ENCODE data around the gene NDUFA7.
"Not testable (repeated sequence)": the region's sequence is repeated elsewhere in the genome, so short reads cannot be mapped to it uniquely, and the experiment has no call there.

The NDUFA7 gene

DNA sequence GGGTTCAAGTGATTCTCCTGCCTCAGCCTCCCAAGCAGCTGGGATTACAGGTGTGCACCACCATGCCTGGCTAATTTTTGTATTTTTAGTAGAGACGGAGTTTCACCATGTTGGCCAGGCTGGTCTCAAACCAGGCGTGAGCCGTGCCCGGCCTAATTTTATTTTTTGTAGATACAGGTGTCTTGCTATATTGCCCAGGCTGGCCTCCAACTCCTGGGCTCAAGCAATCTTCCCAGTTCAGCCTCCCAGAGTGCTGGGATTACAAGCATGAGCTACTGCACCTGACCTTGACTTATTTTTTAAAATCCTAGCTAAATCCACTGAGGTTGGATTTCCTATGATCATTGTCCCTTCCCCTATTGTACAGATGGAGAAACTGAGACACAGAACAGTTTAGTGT, 20.3 kb upstream of the NDUFA7 start:
- not testable (repeated sequence) for DNase-seq

DNA sequence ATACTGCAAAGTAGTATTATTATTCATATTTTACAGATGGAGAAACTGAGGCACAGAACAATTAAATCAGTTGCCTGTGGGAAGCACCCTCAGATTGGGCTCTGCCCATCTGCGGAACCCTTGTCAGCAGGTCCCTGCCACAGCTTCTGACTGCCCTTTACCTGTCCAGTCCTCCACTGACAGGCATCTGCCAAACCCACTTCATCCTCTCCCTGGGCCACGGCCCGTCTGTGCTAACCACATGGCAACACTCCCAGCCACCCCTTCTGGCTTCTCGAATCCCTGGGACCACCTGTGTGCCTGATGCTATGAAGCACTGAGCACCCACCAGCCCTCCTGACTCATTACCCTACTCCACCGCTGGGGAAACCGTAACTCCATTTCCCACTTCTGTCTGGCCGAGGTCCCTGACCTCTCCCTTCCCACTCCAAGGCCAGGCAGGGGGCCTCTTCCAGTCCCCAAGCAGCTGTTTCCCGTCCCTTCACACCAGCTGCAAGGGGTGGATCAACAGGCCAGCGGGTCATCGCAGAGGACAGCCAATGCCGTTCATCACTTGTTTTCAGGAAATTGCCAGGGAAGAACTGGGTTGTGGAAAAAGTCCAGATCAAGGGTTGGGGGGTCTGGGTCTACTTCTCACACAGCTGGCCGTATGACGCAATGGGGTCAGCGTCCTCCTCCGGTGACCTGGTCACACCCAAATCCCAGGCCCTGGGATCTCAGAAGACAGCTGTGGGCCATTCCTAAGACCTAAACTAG, 19.3 kb upstream of the NDUFA7 start:
- no peak for DNase-seq

DNA sequence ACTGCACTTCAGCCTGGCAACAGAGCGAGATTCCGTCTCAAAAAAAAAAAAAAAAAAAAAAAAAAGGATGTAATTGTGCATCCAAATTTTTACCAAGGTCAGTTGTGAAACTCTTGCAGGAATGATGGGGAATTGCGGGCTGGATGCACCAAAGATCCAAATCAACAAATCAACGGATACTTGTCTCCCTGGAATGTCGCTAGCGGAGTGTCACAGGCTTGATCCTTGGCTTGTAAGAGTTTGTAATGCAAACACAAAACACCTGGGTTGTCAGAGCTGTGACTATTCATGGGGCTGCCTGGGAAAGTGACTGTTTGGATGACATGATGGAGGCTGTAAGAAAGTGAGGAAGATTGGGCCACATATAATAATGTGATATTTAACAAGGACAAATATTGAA, 17.7 kb upstream of the NDUFA7 start:
- no peak for DNase-seq

DNA sequence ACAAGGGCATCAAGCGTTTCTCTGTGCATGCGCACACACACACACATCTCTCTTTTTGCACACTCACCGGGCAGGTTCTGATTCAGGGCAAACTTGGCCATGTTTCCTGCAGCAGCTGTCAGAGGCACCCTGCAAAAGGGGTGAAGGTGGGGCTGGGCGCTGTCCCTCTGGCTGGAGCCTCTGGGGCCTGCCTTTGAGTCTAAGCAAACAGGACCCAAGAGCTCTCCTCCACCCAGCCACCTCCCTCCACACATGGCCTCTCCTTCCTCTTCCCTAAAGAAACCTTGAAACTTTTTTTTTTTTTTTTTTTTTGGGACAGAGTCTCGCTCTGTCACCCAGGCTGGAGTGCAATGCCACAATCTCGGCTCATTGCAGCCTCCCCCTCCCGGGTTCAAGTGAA, 16.6 kb upstream of the NDUFA7 start:
- no peak for DNase-seq

DNA sequence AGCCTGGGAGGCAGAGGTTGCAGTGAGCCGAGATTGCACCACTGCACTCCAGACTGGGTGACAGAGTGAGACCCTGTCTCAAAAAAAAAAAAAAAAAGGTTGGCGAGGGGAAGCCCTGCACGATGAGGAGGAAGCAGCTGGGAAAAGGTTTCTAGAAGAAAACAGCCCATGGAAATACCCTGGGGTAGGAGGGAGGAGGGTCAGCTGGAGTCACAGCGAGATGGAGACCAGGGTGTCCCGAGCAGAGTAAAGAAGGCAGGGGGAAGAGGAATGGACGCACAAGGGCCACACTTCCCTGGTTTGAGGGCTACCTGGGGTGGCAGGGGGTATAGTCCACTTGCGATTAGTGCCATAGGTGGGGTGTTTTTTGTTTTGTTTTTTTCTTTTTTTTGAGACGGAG, 15.5 kb upstream of the NDUFA7 start:
- DNase-seq = no peak

DNA sequence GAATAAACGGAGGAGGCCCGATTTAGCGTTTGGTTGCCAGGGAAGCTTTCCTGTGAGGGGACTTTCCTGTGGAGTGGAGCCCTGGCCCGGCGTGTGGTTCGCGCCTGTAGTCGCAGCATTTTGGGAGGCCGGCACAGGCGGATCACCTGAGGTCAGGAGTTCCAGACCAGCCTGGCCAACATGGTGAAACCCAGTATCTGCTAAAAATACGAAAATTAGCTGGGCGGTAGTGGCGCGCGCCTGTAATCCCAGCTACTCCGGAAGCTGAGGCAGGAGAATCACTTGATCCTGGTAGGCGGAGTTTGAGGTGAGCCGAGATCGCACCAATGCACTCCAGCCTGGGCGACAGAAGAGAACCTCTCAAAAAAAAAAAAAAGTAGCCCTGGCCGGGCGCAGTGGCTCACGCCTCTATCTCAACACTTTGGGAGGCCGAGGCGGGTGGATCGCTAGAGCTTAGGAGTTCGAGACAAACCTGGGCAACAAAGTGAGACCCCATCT, 14.9 kb upstream of the NDUFA7 start:
- peak; percentile 20 for DNase-seq

DNA sequence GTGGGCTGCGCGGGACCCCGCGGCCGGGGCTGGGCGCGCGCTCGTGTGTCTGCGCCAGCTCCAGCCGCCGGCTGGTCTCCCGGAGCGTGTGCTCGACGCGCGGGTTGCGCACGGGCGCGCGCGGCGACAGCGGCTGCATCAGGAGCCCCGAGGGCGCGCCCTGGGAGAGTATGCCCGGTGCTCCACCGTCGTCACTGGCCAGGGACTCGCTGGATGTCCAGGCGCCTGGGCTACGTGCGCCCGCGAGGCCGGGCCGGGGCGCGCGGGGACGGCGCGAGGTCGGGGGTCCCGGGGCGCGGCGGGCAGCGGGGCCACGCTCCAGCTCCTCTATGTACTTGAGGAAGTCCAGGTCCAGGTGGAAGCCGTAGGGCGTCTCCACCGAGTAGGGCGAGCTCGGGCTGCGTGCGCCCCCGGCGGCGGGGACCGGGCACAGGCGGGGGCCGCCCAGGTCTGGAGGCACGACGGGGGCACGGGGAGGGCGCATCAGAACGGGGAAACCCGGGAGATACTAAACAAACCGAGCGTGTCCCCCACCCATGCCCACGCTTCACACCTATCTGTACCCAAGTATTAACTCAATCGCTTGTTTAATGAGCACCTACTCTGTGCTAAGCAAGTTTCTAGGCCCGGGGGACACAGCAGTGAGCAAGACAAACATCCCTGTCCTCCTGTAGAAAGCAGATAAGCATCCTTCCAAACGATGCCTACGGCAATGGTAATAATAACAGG, 14.3 kb upstream of the NDUFA7 start:
- DNase-seq = no peak

DNA sequence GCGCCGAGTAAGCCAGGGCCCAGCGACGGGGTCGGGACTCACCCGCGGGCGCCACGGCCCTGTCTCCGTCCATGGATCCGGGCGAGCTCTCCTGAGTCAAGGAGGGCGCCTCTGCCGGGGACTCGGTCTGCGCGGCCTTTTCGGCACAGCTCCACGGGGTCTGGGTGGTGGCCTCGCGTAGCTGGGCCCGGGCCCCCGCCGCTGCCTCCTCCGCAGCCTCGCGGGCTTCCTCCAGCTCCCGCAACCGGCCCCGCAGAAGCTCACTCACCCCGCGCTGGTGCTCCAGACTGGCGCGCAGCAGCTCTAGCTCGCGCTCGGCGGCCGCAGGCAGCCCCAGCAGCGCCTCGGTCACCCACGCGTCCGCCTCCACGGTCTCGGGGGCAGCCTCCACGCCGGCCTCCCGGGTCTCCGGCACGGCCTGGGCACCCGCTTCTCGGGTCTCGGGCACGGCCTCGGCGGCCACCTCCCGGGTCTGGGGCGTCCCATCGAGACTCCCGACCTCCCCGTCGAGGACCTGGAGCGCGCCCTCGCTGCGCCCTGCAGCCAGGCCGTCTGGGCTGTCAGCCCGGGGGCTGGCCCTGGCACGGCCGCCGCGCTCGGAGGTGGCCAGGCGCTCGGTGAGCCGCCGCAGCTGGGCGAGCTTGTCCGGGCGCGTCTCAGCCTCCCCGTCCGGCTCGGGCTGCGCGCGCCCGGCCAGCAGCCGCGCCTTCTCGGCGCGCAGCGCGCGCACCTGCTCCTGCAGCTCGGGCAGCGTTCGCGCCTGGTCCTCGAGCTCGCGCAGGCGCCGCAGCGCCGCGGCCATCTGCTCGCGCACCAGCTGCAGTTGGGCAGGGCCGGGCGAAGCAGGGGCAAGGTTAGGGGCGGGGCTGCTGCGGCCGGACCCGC, 13.5 kb upstream of the NDUFA7 start:
- peak; percentile 78 for DNase-seq

DNA sequence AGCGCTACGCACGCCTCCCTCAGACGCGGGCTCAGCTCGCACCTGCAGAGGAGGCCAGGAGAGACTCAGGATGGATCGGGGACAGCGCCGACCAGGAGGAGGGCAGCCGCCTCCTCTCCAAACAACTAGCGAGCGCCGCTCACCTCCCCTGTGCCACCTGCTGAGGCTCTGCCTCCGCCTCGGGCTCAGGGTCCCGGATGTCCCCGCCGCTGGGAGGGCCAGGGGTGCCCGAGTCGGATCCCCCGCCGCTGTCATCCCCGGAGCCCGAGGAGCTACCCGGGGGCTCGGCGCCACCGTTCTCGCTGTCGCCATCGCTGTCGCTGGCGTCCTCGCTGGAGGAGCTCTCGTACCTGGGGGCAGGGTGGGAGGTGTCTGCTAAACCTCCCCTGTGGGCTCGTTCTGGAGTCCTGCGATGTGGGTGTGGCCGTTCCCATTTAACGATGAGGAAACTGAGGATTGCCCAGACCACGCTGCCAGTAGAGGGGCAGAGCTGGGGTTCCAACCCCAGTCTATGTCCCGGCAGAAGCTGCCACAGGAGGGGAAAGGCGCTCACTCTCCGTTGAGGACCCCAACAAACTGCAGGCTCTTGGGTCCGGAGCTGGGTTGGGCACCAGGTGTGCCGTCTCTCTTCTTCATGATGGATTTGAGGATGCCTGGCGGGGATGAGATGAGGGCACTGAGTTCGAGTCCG, 12.7 kb upstream of the NDUFA7 start:
- DNase-seq = peak; percentile 54

DNA sequence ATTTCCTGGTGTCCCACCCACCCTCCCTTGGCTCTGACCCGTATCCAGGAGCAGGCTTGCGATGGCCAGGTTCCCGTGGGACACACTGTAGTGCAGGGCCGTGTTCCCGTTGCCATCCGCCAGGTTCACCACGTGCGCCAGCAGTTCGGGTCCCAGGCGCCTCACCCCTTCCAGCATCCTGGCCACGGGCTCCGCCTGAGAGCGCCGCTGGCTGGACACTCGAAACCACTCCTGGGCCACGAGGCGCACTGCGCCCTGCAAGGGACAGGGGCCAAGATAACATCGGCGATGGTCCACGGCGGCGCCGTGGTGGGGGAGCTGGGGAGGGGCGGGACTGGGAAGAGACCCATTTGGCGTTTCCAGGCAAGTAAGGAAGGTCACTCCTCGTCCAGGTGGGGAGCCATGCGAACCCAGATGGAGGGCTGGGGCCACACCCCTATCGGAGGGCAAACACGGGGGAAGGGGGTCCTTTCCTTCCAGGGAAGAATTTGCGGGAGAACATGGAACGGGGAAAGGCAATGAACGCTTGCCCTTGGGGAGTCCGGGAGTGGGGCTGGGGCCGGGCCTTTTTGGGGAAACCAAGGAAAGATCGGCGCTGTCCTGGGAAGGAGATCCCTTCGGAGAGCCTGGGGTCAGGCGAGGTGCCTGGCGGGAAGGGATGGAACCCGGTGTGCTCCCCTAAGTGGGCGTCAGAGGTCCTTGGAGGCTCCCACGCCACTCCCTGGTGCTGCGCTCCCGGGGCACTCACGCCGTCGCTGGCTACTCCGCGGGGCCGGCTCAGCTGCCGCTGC, 12.0 kb upstream of the NDUFA7 start:
- no peak for DNase-seq

DNA sequence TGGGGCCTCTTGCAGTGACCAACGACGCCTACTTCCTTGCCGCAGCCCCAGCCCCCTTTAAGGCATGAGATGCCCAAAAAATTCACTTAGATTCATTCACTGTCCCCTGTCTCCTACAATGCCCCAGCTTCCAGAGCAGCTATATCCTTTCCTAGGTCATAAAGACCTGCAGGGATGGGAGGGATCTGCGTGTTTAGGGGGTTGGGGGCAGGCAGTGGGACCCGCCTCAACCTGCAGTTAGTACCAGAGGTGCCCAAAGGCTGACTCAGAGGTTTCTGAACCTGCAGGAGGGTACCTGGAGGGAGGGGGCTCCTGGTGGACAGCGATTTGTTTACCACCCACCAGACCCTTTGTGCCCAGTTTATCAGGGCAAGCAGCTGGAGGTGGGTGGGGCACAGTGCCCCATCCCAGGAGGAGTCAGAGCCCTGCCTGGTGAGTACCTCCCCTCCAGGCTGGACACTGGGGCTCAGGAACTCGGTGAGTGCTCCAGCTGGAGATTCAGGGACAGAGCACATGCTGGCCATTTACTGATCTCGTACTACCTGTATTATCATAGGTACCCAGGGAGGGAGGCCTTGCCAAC, 10.2 kb upstream of the NDUFA7 start:
- no peak for DNase-seq

DNA sequence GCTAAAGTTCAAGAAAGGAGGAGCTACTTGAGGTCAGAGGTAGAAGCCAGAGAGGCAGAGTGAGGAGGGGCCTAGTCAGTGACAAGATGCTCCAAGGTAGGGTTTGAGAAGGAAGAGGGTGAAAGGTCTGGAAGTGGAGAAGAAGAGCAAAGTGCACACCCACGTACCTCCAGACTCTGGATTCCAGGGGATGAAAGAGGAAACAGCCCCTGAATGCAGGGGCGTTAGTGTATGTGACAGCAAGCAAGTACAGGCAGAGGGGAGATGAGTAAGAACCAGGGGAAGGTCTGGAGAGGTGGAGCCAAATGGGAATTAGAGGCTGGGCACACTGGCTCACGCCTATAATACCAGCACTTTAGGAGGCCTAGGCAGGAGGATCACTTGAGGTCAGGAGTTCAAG, 8.8 kb upstream of the NDUFA7 start:
- no peak for DNase-seq

DNA sequence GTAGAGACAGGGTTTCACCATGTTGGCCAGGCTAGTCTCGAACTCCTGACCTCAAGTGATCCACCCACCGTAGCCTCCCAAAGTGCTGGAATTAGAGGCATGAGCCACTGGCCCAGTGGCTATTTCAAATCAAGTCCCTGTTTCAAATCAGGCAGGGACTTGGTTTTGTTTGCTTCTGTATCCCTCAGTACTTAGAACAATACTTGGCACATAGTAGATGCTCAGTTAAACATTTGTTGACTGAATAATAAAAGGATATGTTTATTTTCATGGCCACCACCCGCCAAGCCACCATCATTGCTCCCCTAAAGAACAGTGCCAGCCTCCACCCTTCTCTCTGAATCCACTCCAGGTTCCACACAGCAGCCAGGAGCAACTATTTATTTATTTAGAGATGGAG, 4.3 kb upstream of the NDUFA7 start:
- no peak for DNase-seq

DNA sequence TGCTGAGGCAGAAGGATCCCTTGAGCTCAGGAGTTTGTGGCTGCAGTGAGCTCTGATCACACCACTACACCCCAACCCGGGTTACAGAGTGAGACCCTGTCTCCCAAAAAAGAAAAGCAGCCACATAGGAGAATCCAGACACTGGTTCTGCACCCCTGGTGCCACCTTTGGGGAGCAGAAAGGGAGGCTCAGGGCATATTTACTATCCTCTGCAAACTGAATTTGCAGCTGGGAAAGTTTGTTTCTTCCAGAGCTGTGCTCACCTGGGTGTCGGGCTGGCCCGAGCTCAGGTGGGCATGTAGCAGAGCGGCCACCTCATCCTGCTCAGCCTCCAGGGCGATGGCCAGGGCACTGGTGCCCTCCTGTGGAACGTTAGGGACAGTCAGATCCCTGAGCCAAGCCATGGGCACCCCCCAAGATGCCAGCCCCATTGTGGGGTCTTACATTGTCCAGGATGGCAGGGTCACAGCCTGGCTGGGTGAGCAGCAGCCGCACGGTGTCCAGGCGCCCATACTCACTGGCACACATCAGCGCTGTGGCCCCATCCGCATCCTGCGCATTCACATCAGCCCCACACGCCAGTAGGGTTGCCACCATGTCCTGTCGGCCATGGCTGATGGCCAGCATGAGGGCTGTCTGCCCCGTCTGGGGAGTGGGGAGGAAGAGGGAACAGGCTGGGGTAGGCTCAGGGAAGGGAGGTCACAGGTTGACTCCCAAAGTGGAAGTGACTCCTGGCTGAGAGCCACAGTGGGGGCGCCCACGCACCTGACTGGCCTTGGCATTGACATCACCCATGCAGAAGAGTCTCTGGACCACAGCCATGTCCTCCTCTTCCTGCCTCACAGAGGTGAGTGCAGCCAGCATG, 3.2 kb upstream of the NDUFA7 start:
- no peak for DNase-seq

DNA sequence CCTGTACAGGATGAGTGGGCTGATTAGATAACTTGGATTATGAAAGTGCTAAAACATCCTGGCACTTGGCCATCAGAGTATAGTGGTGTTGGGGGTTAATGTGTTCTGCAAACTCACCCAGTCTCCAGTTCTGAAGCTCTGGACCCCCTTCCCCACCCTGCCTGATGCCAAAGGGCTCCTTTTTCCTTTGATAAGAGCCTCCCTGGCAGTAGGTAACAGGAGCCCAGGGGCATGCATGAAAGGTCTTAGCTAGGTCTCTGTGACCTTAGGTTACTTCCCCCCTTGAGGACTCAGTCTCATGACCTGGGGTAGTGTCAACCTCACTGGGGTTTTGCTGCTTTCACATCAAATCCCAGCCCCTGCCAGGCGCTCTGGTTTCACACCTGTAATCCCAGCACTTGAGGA, 2.6 kb upstream of the NDUFA7 start:
- DNase-seq = no peak

DNA sequence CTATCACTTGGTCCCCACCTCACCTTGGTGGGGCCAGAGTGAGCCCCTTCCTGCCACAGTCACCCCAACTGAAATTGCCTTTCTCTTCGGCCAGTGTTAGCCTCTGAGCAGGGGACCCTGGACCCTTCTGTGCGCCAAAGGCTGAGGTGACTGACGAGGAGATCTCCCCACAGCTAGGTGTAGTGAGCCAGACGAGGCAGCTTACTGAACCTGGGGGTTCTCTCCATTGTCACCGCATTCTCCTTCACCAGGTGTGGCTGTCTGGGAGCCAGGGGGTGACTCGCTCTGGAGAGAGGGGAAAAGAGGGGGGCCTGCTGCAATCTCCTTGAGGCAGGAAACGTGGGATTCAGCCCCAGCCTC, 1.4 kb upstream of the NDUFA7 start:
- no peak for DNase-seq

DNA sequence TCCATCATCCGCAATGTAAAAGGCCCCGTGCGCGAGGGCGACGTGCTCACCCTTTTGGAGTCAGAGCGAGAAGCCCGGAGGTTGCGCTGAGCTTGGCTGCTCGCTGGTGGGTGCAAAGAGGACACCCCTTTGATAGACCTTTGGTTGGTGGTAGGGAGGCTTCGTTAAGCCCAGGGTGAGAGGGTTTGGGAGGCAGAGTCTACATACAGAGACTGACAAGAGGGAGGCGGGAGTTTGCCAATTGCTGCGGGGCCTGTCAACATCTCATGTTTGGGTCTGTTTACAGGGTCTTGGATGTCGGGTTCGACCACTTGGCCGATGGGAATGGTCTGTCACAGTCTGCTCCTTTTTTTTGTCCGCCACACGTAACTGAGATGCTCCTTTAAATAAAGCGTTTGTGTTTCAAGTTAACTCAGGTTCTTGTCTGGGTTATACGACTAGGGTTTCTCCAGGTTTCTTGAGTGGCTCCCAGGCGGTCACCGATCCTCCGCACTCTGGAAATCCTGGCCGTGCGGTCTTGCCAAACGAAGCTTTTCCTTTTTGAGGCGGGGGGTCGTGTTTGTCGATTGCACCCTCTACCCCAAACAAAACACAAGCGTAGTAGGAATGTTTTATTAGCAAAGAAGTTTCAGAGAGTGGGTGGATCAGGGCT, 937 bp upstream of the NDUFA7 start:
- no peak for DNase-seq

DNA sequence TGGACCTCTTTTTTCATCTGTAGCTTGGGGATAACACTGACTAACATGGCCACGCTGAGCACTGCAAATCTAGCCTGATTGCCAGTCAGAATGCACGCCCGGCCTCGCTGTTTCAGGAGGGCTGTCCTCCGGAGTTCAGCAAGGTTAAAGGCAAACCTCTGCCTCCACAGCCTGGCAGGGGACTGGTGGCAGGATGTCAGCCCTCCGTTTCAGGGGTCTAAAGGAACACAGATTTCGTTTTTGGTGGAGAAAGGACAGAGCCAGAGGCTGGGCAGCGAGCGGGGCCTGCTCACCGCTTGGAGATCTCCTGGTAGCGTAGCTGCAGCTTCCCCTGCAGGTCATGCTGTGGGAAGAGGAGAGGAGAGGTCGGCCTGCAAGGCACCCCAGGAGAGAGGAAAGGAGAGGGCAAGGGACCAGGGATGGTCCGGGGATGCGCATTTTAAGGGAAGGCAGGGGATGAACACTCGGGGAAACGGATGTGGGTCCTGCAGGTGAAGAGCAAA, 560 bp downstream of the NDUFA7 start:
- no peak for DNase-seq

DNA sequence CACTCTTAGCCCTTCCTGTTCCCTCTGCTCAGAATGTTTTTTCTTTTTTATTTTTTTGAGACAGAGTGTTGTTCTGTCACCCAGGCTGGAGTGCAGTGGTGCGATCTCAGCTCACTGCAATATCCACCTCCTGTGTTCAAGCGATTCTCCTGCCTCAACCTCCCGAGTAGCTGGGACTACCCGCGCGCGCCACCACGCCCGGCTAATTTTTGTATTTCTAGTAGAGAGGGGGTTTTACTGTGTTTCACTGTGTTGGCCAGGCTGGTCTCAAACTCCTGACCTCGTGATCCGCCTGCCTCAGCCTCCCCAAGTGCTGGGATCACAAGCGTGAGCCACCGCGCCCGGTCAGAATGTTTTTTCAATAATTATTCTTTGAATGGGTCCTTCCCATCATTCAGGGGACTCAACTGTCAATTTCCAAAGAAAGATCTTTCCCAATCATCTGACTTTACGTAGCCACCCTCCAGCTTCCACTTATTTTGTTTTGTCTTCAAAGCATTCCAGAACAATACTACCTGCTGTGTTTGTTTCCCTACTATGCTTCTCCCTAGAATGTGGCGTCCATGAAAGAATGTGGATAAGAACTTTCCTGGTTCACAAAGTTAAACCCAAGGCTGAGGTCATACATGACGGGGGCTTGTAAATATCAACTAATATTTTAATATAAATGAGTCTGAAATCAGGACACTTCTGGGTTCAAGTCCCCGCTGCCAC, 1.2 kb downstream of the NDUFA7 start:
- DNase-seq = no peak
